Activated CD4-positive, alpha-beta T cell treated with anti-CD3 and anti-CD28 coated beads, Interleukin-10, Interleukin-2, amounts not matched to agents 100 ng/mL and 50 ng/mL, durations not matched to agents 16 hours and 8 hours (primary cell): ENCODE measurements around the gene MAT2A.
A peak's percentile ranks its signal among the peaks of the same experiment; 100 is the strongest.
"Not testable (repeated sequence)": the region's sequence is repeated elsewhere in the genome, so short reads cannot be mapped to it uniquely, and the experiment has no call there.

ENCODE experiments used
- DNase-seq: peaks from one replicate; pipeline ENCODE4 v3.0.0-alpha.2; 2020

The MAT2A gene

GRCh38 chr2:85547859-85548607 is 9.1 kb downstream of the MAT2A start:
- no peak for DNase-seq

GRCh38 chr2:85548608-85548900 is 9.6 kb downstream of the MAT2A start:
- no peak for DNase-seq

- DNase-seq, result no peak
Observed at GRCh38 chr2:85549095-85549494, 10.1 kb downstream of the MAT2A start.

GRCh38 chr2:85549826-85550225 is 10.9 kb downstream of the MAT2A start:
- DNase-seq, result no peak

- no peak for DNase-seq
Observed at GRCh38 chr2:85550486-85550885, 11.5 kb downstream of the MAT2A start.

GRCh38 chr2:85551698-85552678 is 13.0 kb downstream of the MAT2A start:
- DNase-seq, result peak; percentile 87

- DNase-seq, result no peak
Observed at GRCh38 chr2:85553184-85553583, 14.2 kb downstream of the MAT2A start.

- no peak for DNase-seq
Observed at GRCh38 chr2:85554980-85555612, 16.1 kb downstream of the MAT2A start.

GRCh38 chr2:85557130-85557529 is 18.2 kb downstream of the MAT2A start:
- DNase-seq, result no peak

- DNase-seq, result no peak
Observed at GRCh38 chr2:85558160-85558559, 19.2 kb downstream of the MAT2A start.

- DNase-seq, result not testable (repeated sequence)
Observed at GRCh38 chr2:85560403-85560726, 21.4 kb downstream of the MAT2A start.

- no peak for DNase-seq
Observed at GRCh38 chr2:85560812-85561279, 21.9 kb downstream of the MAT2A start.

GRCh38 chr2:85561280-85562212 is 22.6 kb downstream of the MAT2A start, which contains the start of gene GGCX:
Gene GGCX, minus strand, starts transcription at chr2:85561493. Its CDS starts 65 bp downstream, at chr2:85561428.
- peak; percentile 97 for DNase-seq

GRCh38 chr2:85564144-85564563 is 25.2 kb downstream of the MAT2A start:
- no peak for DNase-seq

GRCh38 chr2:85566265-85566664 is 27.3 kb downstream of the MAT2A start:
- no peak for DNase-seq

GRCh38 chr2:85575739-85576138 is 36.8 kb downstream of the MAT2A start:
- DNase-seq, result no peak

- no peak for DNase-seq
Observed at GRCh38 chr2:85577063-85577385, 38.1 kb downstream of the MAT2A start.

GRCh38 chr2:85577386-85578242 is 38.6 kb downstream of the MAT2A start, which contains the start of gene VAMP8:
Gene VAMP8, plus strand, starts transcription at chr2:85577586. Its CDS starts 61 bp downstream, at chr2:85577647.
- DNase-seq, result peak; percentile 66

- peak; percentile 38 for DNase-seq
Observed at GRCh38 chr2:85578243-85579180, 39.5 kb downstream of the MAT2A start.

- DNase-seq, result no peak
Observed at GRCh38 chr2:85579266-85579935, 40.4 kb downstream of the MAT2A start.
